ENCODE measurements around the gene SPANXD.
"Not testable (repeated sequence)": the region's sequence is repeated elsewhere in the genome, so short reads cannot be mapped to it uniquely, and the experiment has no call there.

The SPANXD gene

GRCh38 chrX:141698639-141699038, at the start of gene SPANXD:
Gene SPANXD (minus strand): TSS chrX:141698739. CDS start chrX:141698405, 334 bp downstream.
- DNase-seq = not testable (repeated sequence)

DNA sequence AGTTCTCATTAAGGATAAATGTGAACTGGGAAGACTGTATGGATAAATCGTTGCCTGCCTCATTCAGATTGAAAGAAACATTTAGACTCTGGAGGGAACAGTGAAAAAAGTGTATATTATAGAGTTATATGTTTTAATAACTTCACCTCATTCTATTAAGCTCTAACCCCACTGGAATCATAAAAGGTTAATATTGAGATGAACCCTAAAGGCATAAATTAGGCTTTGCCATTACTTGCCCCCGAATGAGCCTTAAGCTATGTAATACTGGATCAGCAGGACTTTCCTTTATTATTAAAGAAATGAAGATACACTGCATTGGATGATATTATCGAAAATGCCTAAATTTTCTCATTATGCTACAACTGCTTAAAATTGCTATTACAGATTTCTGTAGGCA, 44.1 kb upstream of the SPANXD start:
- DNase-seq = no peak

- no peak for DNase-seq
Observed at GRCh38 chrX:141736656-141737055, 38.1 kb upstream of the SPANXD start.

- DNase-seq = no peak
Observed at GRCh38 chrX:141733371-141733770, 34.8 kb upstream of the SPANXD start.

GRCh38 chrX:141732031-141732430, 33.5 kb upstream of the SPANXD start:
- no peak for DNase-seq

DNA sequence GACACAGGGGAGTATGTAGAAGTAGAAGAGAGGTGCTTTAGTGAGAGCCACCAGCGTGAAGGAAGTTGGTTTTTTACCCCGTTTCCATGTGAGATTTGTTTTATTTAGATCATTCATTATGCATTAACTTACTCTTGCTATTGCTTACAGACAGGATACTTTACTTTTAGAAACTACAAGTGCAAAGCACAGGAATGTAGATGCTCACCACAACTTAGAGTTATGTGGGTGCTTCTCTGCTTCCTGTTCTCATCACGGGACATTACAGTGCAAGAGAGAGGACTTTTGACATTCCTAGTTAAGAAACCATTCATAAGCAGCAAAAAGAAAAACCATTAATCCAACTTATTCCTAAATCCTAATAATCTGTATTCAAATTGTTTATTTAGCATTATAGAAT, 25.6 kb upstream of the SPANXD start:
- no peak for DNase-seq

DNA sequence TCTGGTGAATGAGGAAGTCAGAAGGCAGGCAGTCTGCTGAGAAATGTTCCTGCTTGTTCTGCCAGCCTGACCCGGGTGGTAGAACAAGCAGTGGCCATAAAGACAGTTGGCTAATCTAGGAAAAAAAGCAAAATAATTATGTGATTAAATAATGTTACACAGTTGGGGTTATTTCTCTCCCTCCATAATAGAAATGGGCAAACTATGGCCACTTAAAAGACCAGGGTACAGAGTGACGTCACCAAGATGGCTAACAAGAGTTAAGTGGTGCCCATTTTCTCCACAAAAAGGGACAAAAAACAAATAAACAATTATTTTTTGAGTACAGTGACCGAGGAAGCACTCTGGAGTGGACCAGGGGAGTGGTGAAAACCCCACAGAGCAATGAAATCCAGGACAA, 16.1 kb upstream of the SPANXD start:
- DNase-seq = no peak

DNA sequence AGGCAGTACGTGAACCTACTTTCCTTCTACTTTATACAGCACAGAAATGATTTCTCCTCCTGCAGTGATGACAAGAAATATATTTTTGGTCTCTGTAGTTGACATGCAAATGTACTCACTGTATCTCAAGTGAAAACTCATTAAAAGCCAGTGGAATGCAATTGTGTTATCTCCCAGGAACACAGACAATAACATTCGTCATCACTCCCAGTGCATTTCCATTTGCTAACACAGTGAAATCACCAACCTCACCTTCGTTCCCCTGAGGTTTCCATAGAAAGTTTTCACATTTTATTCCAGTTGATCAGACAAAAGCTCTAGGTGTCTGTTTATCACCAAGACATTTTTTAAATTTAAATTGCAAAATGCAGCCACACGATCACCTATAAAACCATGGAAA, 2.5 kb upstream of the SPANXD start:
- no peak for DNase-seq

DNA sequence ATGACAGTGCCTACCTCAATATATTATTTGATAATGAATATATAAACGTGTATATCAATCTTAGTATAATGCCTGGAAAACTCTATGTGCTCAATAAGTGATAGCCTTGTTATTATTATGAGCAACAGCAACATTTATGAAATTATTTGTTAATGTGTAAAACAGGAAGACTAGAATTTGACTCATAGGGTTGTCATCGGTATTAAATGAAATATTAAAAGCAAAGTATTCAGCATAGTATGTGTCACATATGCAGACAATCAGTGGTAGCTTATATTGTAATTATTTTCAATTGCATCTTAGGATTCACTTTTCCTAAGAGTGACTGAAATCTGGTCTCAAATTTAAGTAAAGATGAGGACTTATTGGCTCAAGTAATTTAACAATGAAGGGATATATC, 24.6 kb downstream of the SPANXD start:
- DNase-seq = no peak

- DNase-seq = no peak
Observed at GRCh38 chrX:141669689-141670088, 28.9 kb downstream of the SPANXD start.

- DNase-seq = no peak
Observed at GRCh38 chrX:141668371-141668770, 30.2 kb downstream of the SPANXD start.

DNA sequence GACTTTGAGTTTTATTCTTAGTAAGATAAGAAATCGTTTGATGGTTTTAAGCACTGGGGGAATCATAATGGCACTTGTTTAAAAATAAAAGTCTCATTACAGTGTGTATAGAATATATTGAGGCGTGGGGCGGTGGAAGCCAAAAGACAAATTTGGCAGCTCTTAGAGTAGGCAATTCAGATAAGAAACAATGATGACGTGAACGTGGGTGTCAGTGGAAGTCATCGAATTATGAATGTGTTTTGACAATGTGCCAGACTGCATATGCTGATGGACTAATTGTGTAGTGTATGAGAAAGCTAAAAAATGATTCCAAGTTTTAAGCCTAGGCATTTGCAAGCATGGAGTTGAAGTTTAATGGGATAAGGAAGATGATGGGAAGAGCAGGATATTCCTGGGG, 35.8 kb downstream of the SPANXD start:
- DNase-seq = no peak

- no peak for DNase-seq
Observed at GRCh38 chrX:141652286-141652685, 46.3 kb downstream of the SPANXD start.

Data from stimulated activated CD4-positive, alpha-beta T cell treated with anti-CD3 and anti-CD28 coated beads, Interleukin-1b, Interleukin-23, amount 100 ng/mL, for 48 hours (primary cell).